ENCODE results near the gene NHP2. TPM values are rescaled to one million over a fixed set of nuclear protein-coding genes. Genes with fewer than 3 reads are reported as not detected.

Gene NHP2
- total RNA-seq, 1 donor from 2014 or later, result 57.5 TPM

DNA sequence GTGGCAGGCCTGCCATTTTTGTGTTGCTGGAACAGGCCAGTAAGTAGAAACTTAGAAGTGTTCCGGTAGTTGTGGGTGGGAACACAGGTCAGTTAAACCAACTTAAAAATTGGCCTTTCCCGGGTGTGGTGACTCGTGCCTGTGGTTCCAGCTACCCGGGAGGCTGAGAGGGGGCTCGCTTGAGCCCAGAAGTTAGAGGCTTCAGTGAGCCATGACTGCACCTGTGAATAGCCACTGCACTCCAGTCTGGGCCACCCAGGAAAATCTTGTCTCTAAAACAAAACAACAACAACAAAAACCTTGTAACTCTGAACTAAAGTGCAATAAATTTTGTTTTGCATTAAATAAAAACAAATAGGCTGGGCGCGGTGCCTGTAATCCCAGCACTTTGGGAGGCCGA lies 1.4 kb upstream of the NHP2 start:
- Histone ChIP-seq H3K27me3 (ENCODE audit: low read depth) (no peaks in the 10 kb centered on the region), H3K4me3 (no peak overlapping the region), H3K36me3 (peaks cover 15% of the 10 kb centered on the region), H3K9me3 (no peaks in the 10 kb centered on the region), H3K4me1 (peaks cover 26% of the 10 kb centered on the region), H3K27ac (no peak overlapping the region)
- intact Hi-C loops (cut with DNase I), result no loop called here
- no peak for ATAC-seq
- TF ChIP-seq, protein P1, sequence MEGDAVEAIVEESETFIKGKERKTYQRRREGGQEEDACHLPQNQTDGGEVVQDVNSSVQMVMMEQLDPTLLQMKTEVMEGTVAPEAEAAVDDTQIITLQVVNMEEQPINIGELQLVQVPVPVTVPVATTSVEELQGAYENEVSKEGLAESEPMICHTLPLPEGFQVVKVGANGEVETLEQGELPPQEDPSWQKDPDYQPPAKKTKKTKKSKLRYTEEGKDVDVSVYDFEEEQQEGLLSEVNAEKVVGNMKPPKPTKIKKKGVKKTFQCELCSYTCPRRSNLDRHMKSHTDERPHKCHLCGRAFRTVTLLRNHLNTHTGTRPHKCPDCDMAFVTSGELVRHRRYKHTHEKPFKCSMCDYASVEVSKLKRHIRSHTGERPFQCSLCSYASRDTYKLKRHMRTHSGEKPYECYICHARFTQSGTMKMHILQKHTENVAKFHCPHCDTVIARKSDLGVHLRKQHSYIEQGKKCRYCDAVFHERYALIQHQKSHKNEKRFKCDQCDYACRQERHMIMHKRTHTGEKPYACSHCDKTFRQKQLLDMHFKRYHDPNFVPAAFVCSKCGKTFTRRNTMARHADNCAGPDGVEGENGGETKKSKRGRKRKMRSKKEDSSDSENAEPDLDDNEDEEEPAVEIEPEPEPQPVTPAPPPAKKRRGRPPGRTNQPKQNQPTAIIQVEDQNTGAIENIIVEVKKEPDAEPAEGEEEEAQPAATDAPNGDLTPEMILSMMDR (IDR thresholded peaks at IDR 0.05), result no peak
- no peak for DNase-seq

DNA sequence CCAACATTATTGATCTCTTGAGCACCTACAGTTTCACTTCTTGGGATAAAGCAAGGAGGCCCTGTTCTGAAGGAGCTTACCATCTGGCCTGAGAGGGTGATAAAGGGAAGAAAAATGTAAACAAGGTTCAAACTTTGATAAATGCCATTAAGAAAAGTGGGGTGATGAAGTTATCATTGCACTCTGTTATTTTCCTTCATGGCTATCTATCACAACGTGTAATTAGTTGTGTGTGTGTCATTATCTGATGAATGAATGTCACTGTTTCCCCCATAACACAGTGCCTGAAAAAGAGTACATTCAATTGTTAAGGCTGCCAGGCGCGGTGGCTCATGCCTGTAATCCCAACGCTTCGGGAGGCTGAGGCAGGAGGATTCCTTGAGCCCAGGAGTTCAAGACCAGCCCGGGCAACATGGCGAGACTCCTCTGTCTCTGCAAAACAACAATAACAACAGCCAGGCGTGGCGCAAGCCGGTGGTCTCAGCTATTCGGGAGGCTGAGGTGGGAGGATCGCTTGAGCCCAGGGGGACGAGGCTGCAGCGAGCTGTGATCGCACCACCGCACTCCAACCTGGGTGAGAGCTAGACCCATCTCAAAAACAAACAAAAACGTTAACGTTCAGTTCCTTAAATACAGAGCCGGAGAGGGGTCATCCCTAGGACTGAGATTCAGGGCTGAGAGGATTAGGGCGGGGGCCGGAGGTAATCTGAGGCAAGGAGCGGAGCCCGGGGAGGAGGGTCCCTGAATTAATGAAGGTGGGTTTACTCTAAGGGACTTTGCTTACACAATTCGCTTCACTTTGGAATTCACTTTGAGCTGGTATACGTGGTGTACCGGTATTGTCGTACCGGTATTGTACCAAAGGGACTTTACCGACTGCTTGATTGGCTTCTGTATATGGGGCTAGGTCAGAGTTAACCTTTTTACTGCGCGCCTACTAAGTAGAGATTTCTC lies 917 bp downstream of the NHP2 start:
- peak overlapping the region; percentile 83 for H3K4me3 ChIP-seq
- peaks cover 38% of the 10 kb centered on the region for H3K36me3 ChIP-seq
- TF ChIP-seq, protein P1 (IDR thresholded peaks at IDR 0.05), result no peak
- H3K27ac ChIP-seq, result peak overlapping the region; percentile 77
- no peaks in the 10 kb centered on the region for H3K9me3 ChIP-seq
- no peaks in the 10 kb centered on the region for H3K27me3 ChIP-seq (ENCODE audit: low read depth)
- intact Hi-C loops (cut with DNase I), result no loop called here
- peaks cover 26% of the 10 kb centered on the region for H3K4me1 ChIP-seq
- no peak for DNase-seq
- ATAC-seq, result no peak

DNA sequence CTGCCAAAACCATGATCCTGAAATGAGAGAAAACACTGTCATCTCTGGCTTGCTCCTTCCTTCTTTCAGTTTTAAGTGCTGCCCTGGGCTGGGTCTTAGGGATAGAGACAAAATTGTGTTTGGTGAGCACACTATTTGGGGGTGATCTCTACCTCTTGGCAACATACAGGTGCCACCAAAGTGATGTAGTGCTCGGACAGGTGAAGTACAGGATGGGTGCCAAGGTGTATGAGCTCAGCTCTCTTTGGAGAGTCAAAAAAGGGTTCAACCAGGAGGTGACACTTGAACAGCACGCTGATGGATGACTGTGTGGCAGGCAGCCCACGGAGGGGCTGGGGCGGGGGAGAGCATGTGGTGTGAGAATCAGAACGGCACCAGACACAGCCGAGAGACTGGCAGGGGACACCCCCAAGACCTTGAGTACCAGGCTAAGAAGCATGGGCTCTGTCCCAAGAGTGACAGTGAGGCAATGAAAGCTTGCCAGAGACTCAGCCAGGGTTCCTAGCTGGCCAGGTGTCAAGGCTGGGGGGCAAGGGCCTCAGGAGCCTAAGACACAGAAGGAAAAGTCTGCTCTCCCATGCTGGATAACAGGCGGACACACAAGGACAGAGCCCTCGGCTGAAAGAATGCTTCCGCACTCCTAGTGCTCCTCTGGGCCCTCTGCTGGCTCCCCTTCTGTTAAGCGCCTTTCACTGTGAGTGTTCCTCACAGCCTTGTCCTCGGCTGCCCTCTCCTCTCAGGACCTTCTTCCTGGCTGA lies 2.5 kb downstream of the NHP2 start:
- Histone ChIP-seq H3K36me3 (peaks cover 55% of the 10 kb centered on the region), H3K4me3 (no peak overlapping the region), H3K27me3 (ENCODE audit: low read depth) (no peaks in the 10 kb centered on the region), H3K9me3 (no peaks in the 10 kb centered on the region), H3K4me1 (peaks cover 26% of the 10 kb centered on the region), H3K27ac (no peak overlapping the region)
- DNase-seq (no peak), ATAC-seq (no peak)
- TF ChIP-seq, protein P1 (IDR thresholded peaks at IDR 0.05), result no peak
- intact Hi-C loops (cut with DNase I), result no loop called here

DNA sequence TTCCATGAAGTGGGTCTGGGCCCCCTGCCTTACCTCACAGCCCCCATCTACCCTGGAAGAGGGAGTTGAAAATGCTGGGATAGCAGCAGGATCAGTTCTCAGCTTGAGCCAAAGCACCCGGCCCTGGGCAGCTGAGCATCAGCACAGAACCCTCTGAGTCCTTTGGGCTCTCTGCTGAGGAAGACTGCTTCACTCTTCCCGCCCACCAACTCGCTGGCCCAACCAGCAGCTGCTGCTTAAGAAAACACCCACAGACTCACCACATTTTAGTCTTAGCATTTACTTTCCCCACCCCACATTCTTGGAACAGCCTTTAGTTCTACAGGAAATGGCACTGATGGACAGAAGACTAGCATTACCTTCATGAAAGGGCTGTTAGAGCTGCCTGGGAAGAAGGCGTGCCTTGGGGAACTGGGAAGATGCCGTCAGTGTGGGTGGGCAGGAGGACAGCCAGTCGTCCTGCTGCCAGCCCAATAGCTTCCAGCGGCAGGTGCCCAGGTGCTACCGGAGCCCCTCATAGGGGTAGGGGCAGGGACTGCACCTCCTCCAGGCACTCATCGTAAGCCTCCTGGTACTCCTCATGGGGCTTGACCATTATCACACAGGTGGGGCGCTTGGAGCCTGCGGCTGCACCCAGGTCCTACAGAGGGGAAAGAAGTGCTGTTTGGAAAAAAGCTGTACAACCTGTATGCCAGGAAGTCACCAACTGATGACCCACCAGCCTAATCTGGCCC lies 4.3 kb downstream of the NHP2 start:
- H3K4me3 ChIP-seq, result no peak overlapping the region
- H3K4me1 ChIP-seq, result peaks cover 26% of the 10 kb centered on the region
- TF ChIP-seq, protein P1 (IDR thresholded peaks at IDR 0.05), result no peak
- H3K27ac ChIP-seq, result no peak overlapping the region
- no peak for ATAC-seq
- no peaks in the 10 kb centered on the region for H3K27me3 ChIP-seq (ENCODE audit: low read depth)
- peaks cover 72% of the 10 kb centered on the region for H3K36me3 ChIP-seq
- H3K9me3 ChIP-seq, result no peaks in the 10 kb centered on the region
- no peak for DNase-seq
- intact Hi-C loops (cut with DNase I), result no loop called here

GRCh38 chr5:178147406-178147805 lies 6.3 kb downstream of the NHP2 start:
- Histone ChIP-seq H3K27ac (no peak overlapping the region), H3K9me3 (no peaks in the 10 kb centered on the region), H3K27me3 (ENCODE audit: low read depth) (no peaks in the 10 kb centered on the region), H3K4me3 (no peak overlapping the region), H3K4me1 (peaks cover 15% of the 10 kb centered on the region), H3K36me3 (peaks cover 92% of the 10 kb centered on the region)
- ATAC-seq, result no peak
- intact Hi-C loops (cut with DNase I), result no loop called here
- no peak for DNase-seq
- TF ChIP-seq, protein P1 (IDR thresholded peaks at IDR 0.05), result no peak
